T-cell (primary cell): ENCODE results near the gene MBNL2. TPM values are rescaled to one million over a fixed set of nuclear protein-coding genes. Genes with fewer than 3 reads are reported as not detected.
A peak's percentile ranks its signal among the peaks of the same experiment; 100 is the strongest.

Experiments used
- ATAC-seq, 4 experiments: fragments of 200-7000 bp in 3 of 4; fragments of 150-1000 bp in 1 of 4; cut with Tn5 transposase; replicated peaks in 1 of 4; 1 replicate in 3 of 4; 2 replicates in 1 of 4; pipeline ENCODE4 v1.10.0; 2021; ENCODE audit warnings: moderate library complexity in 3 of 4, mild to moderate bottlenecking in 2 of 4, moderate number of reproducible peaks in 1 of 4
- CTCF ChIA-PET, 2 donors: fragments of 300-600 bp; sonication (Branson Sonifier 250); formaldehyde crosslinking; loops; one replicate each; lab custom pipeline; 2022; ENCODE audit warnings: antibody characterized with exemption in 2 of 2; lab: Charles Lee
- POLR2A ChIA-PET, 2 donors: fragments of 300-600 bp; sonication (Branson Sonifier 250); formaldehyde crosslinking; loops; one replicate each; lab custom pipeline; 2022; ENCODE audit warnings: antibody characterized with exemption in 2 of 2; lab: Charles Lee
- DNase-seq, 35 experiments: peaks; one replicate each; pipeline versions ENCODE4 v3.0.0 to v3.0.0-alpha.2; 2013 to 2023
- H3K27ac ChIP-seq: one replicate; pipeline ENCODE4 v1.5.1; 2013; ENCODE audit warnings: low read length
- H3K27me3 ChIP-seq, 2 experiments: replicated peaks in 1 of 2; 1 replicate in 1 of 2; 2 replicates in 1 of 2; pipeline versions ENCODE4 v1.6.1 to v1.7.0; 2013; ENCODE audit warnings: low read length in 1 of 2, mixed read lengths in 1 of 2; ENCODE audit not compliant: control insufficient read depth in 2 of 2, insufficient read depth in 2 of 2; ENCODE audit errors: extremely low read depth in 1 of 2
- H3K36me3 ChIP-seq, 2 donors: 1 replicate in 1 of 2; 2 replicates in 1 of 2; pipeline versions ENCODE4 v1.6.1 to v1.7.0; 2013; ENCODE audit warnings: low read length in 1 of 2; ENCODE audit not compliant: control insufficient read depth in 2 of 2, insufficient read depth in 1 of 2; ENCODE audit errors: extremely low read depth in 1 of 2
- H3K4me1 ChIP-seq, 2 experiments: 1 replicate in 1 of 2; 2 replicates in 1 of 2; pipeline versions ENCODE4 v1.6.1 to v1.7.0; 2013; ENCODE audit warnings: low read length in 2 of 2, mixed read lengths in 1 of 2; ENCODE audit not compliant: insufficient read depth in 2 of 2, control insufficient read depth in 1 of 2; ENCODE audit errors: extremely low read depth in 1 of 2
- H3K4me3 ChIP-seq, 2 donors: 1 replicate in 1 of 2; 2 replicates in 1 of 2; pipeline versions ENCODE4 v1.5.1 to v1.7.0; 2013; ENCODE audit warnings: mild to moderate bottlenecking in 2 of 2, low read length in 1 of 2, moderate library complexity in 1 of 2; ENCODE audit not compliant: control insufficient read depth in 1 of 2; ENCODE audit errors: extremely low read depth in 1 of 2
- H3K9me3 ChIP-seq: 2 replicates; pipeline ENCODE4 v1.7.0; 2013
- H3K27ac Mint-ChIP-seq, 2 donors: one replicate each; pipeline ENCODE4 v1.8.0; 2020 to 2021; ENCODE audit warnings: mild to moderate bottlenecking in 2 of 2, mixed read lengths in 2 of 2
- H3K27me3 Mint-ChIP-seq, 2 donors: one replicate each; pipeline ENCODE4 v1.8.0; 2021 to 2022; ENCODE audit warnings: mixed read lengths in 2 of 2
- H3K36me3 Mint-ChIP-seq: one replicate; pipeline ENCODE4 v1.8.0; 2021; ENCODE audit warnings: mixed read lengths
- H3K4me1 Mint-ChIP-seq, 3 donors: one replicate each; pipeline ENCODE4 v1.8.0; 2020 to 2022; ENCODE audit warnings: mixed read lengths in 3 of 3, mild to moderate bottlenecking in 1 of 3
- H3K4me3 Mint-ChIP-seq, 3 donors: one replicate each; pipeline ENCODE4 v1.8.0; 2020 to 2022; ENCODE audit warnings: mild to moderate bottlenecking in 3 of 3, mixed read lengths in 3 of 3, moderate library complexity in 3 of 3
- H3K9me3 Mint-ChIP-seq, 3 donors: one replicate each; pipeline ENCODE4 v1.8.0; 2020 to 2022; ENCODE audit warnings: mixed read lengths in 3 of 3
- WGBS: methylation state at CpG from one replicate; pipeline ENCODE4 v1.1.5; 2013; ENCODE audit warnings: missing lambda C conversion rate; ENCODE audit not compliant: insufficient coverage; 5-methylcytosine and 5-hydroxymethylcytosine counted together
- total RNA-seq, 35 experiments: library from RNA in 6 of 35; stranded (reverse) in 6 of 35; fragments of 120-200 nt in 1 of 35; gene quantifications; one replicate each; pipeline versions ENCODE4 v1.2.1 to v1.2.4 and lab custom pipeline; 2013 to 2026

The MBNL2 gene
- total RNA-seq, 5 donors from 2014 or later (not counting 1 experiment from before 2014, with no cell fraction given) = 21.0 to 33.7 (median 28.5) TPM

DNA sequence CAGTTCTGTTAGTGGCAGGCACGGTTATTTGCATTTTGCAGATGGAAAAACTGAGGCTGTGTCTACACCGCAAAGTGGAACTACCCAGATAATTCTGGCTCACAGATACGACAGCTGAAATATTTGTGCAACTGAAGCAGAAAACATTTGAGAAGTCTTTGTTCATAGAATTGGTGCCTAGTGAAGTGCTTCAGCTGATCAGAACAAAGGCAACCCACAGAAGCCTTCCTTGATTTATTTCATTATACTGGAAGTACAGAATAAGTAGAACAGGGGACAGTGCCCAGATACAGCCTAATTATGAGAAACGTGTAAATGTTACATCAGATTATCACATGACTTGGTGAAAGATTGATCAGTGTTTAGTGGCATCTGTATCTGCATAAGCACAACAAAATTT, 138.5 kb downstream of the MBNL2 start:
- Histone ChIP-seq H3K4me3 (no peak overlapping the region), H3K9me3 (no peaks in the 10 kb centered on the region), H3K36me3 (peaks cover 9 to 19% of the 10 kb centered on the region in 2 donors), H3K4me1 (no peaks in the 10 kb centered on the region), H3K27ac (no peak overlapping the region), H3K27me3 (no peaks in the 10 kb centered on the region)
- no peak for ATAC-seq
- CTCF ChIA-PET = interaction anchor here (0.6 to 8.5 kb wide), 5 partner anchors 9 to 258 kb away, joined by 3 to 128 read pairs (median 12); no protein-coding TSS in a partner anchor
- Mint-ChIP-seq H3K4me1 (peaks cover 0 to 3% (median 0%) of the 10 kb centered on the region in 3 donors), H3K27me3 (no peaks in the 10 kb centered on the region), H3K36me3 (peaks cover 56% of the 10 kb centered on the region), H3K9me3 (no peaks in the 10 kb centered on the region), H3K27ac (no peak overlapping the region), H3K4me3 (no peak overlapping the region)
- no peak for DNase-seq
- 90% methylated on average over 2 of the region's 4 CpGs for WGBS
- POLR2A ChIA-PET = no interaction called here

DNA sequence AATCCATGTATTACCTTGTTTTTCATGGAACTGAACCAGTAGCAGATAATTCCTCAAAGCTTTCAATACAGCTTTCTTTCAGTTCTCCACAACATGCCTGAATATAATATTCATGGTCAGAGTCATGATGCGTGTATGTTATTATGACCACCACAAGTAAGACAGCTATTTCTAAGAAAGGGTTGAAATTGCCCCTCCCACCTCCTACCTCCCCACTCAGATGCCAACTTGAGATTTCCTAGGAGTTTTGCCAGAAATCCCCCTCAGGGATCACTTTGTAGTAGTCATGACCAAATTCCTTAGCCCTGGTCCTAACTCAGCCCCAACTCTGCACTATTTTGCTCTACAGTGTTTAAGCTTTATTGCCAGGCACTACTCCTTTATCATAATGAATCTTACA, 141.9 kb downstream of the MBNL2 start:
- Histone ChIP-seq H3K27ac (no peak overlapping the region), H3K36me3 (peaks cover 9 to 21% of the 10 kb centered on the region in 2 donors), H3K4me3 (no peak overlapping the region), H3K27me3 (no peaks in the 10 kb centered on the region), H3K9me3 (no peaks in the 10 kb centered on the region), H3K4me1 (peaks cover 0 to 2% of the 10 kb centered on the region in 2 experiments)
- peaks cover 53% of the 10 kb centered on the region for H3K36me3 Mint-ChIP-seq
- no peak overlapping the region for H3K27ac Mint-ChIP-seq
- no CpG with 5 or more reads among the region's 1 CpG for WGBS
- H3K4me1 Mint-ChIP-seq = peaks cover 16 to 18% (median 17%) of the 10 kb centered on the region in 3 donors
- CTCF ChIA-PET = interaction anchor here in 1 of 2 donors (0.5 kb wide), 1 partner anchor 61 kb away, joined by 3 read pairs; no protein-coding TSS in a partner anchor
- no peak for ATAC-seq
- H3K27me3 Mint-ChIP-seq = no peaks in the 10 kb centered on the region
- no peak for DNase-seq
- no peaks in the 10 kb centered on the region for H3K9me3 Mint-ChIP-seq
- H3K4me3 Mint-ChIP-seq = no peak overlapping the region
- POLR2A ChIA-PET = no interaction called here

DNA sequence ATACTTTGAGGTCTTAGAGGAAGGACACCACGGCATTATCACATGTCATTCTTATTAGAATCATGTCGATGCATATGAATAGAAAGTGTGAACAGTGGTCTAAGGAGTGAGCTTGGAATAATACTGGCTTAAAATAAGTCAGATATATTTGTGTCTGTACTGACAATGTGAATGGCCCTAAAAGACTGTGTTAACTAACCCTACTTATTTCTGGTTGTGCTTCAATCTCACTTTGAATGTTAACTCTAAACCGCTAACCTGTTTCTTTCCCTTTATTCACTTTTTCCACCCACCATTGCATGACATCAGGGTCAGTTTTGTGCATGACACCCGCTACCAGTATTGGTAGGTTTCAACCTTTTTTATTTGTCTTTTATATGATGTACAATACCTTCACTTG, 142.7 kb downstream of the MBNL2 start:
- ChIA-PET CTCF (no interaction called here), POLR2A (no interaction called here)
- ATAC-seq (no peak), DNase-seq (no peak)
- H3K27me3 ChIP-seq = no peaks in the 10 kb centered on the region
- no peaks in the 10 kb centered on the region for H3K9me3 ChIP-seq
- peaks cover 9 to 21% of the 10 kb centered on the region in 2 donors for H3K36me3 ChIP-seq
- H3K36me3 Mint-ChIP-seq = peaks cover 53% of the 10 kb centered on the region
- no peak overlapping the region for H3K27ac Mint-ChIP-seq
- H3K9me3 Mint-ChIP-seq = no peaks in the 10 kb centered on the region
- no CpG with 5 or more reads among the region's 4 CpGs for WGBS
- peaks cover 21 to 24% (median 24%) of the 10 kb centered on the region in 3 donors for H3K4me1 Mint-ChIP-seq
- H3K4me3 Mint-ChIP-seq = no peak overlapping the region
- no peak overlapping the region for H3K27ac ChIP-seq
- no peaks in the 10 kb centered on the region for H3K27me3 Mint-ChIP-seq
- H3K4me3 ChIP-seq = no peak overlapping the region
- H3K4me1 ChIP-seq = peaks cover 0 to 4% of the 10 kb centered on the region in 2 experiments

DNA sequence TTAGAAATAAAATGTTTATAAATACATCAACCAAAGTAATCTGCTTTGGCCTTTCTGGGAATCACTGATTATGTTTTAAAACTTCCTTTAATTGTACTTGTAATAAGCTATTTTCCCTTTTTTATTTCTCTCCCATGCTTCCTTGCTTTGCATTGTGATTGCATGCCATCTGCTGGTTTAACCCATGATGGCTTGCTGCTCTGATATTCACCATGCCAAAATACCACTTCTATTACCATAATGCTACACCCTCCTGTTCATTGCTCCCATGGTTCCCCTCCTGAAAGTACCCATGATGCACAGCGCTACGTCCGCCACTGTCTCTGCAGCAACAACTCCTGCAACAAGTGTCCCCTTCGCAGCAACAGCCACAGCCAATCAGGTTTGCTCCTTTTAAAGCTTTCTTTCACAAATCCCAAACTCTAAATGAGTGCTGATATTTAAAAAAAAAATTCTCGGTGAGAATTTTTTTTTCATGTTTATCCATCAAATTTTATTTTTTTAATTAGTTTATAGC, 144.1 kb downstream of the MBNL2 start:
- Histone ChIP-seq H3K36me3 (peaks cover 4 to 17% of the 10 kb centered on the region in 2 donors), H3K4me3 (no peak overlapping the region), H3K27ac (no peak overlapping the region), H3K4me1 (peaks cover 0 to 4% of the 10 kb centered on the region in 2 experiments), H3K27me3 (no peaks in the 10 kb centered on the region), H3K9me3 (no peaks in the 10 kb centered on the region)
- ChIA-PET POLR2A (no interaction called here), CTCF (interaction anchor here (0.5 to 2.3 kb wide), 3 partner anchors 9 to 350 kb away, joined by 3 to 8 read pairs (median 3); no protein-coding TSS in a partner anchor)
- H3K9me3 Mint-ChIP-seq = no peaks in the 10 kb centered on the region
- H3K4me1 Mint-ChIP-seq = peaks cover 21 to 26% (median 24%) of the 10 kb centered on the region in 3 donors
- WGBS = 100% methylated on average over 1 of the region's 5 CpGs
- no peak for DNase-seq
- no peak for ATAC-seq
- no peak overlapping the region for H3K4me3 Mint-ChIP-seq
- H3K27me3 Mint-ChIP-seq = no peaks in the 10 kb centered on the region
- peaks cover 47% of the 10 kb centered on the region for H3K36me3 Mint-ChIP-seq
- no peak overlapping the region for H3K27ac Mint-ChIP-seq

DNA sequence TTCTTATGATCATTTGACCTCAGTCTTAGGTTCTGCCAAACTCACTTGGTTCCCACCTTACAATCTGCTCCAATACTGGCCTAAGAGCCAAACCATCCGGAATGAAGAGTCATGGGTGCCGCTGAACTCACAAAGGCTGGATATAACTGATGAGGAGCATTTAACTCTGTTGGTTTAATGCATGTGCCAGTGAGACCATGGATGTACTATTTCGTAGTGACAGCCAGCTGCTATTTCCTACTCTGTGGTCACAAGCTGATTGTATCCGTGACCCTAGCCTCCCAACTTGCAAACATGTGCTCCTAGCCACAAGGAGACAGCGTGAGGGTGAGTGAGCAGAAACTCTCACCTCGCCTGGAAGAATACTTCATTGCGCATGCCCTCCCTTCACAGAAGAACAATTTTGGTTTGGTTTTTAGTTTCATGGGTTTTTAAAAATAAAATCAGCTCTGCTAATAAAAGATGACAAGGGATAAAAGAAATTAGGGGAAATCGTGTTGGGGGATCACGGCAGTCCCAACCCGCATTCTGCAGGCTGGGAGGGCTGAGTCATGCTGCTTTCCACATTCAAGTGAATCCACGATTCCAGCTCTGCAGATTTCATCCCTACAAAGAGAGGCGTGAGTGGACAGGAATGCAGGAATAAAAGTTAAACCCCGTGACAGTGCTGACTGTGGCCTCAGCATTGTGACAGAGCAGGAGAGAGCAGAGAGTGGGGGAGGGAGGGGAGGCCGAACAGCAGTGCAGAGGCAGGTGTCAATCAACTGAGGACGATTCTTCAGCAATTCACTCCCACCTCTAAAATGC, 145.1 kb downstream of the MBNL2 start:
- Mint-ChIP-seq H3K27ac (peak overlapping the region; percentile 30 to 53), H3K4me1 (peaks cover 21 to 26% (median 24%) of the 10 kb centered on the region in 3 donors), H3K4me3 (peak overlapping the region in 1 of 3 donors; percentile 24), H3K36me3 (peaks cover 45% of the 10 kb centered on the region), H3K27me3 (no peaks in the 10 kb centered on the region), H3K9me3 (no peaks in the 10 kb centered on the region)
- CTCF ChIA-PET = interaction anchor here (0.7 to 3.6 kb wide), 3 partner anchors 8 to 1079 kb away, joined by 3 to 12 read pairs (median 8); no protein-coding TSS in a partner anchor
- Histone ChIP-seq H3K9me3 (no peaks in the 10 kb centered on the region), H3K4me3 (no peak overlapping the region), H3K27ac (no peak overlapping the region), H3K36me3 (peaks cover 8 to 14% of the 10 kb centered on the region in 2 donors), H3K27me3 (no peaks in the 10 kb centered on the region), H3K4me1 (peaks cover 0 to 4% of the 10 kb centered on the region in 2 experiments)
- DNase-seq (no peak), ATAC-seq (no peak)
- POLR2A ChIA-PET = no interaction called here
- 71% methylated on average over 1 of the region's 15 CpGs for WGBS

DNA sequence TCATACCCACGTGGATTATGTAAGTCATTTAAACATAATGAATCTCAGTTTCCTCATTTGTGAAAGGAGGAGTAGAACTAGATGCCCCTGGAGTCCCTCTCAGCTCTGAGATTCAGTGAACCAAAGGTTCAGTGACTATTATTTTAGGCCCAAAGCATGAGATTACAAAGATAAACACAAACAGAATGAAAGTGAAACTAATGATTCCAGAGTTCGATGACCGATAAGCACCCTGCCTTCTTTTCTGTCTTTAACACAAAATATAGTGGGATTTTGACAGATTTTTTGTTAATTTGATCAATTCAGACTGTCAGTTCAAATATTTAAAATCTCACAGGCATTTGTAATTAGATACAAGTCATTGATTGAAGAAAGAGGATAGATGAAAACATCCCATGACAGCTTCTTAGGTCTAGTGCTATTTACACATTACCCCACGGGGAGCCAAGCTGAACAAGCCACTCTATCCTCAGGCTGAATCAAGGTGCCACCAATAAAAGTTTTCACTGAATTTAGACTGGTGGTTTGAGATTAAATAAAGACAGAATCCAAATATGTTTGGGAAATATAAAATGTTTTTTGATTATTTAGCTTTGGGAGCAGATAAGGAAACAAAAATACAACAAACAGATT, 147.2 kb downstream of the MBNL2 start:
- H3K4me1 ChIP-seq = peaks cover 0 to 4% of the 10 kb centered on the region in 2 experiments
- Mint-ChIP-seq H3K36me3 (peaks cover 27% of the 10 kb centered on the region), H3K4me3 (peak overlapping the region; percentile 60 to 88 (median 81)), H3K9me3 (no peaks in the 10 kb centered on the region), H3K27me3 (no peaks in the 10 kb centered on the region), H3K4me1 (peaks cover 21 to 26% (median 24%) of the 10 kb centered on the region in 3 donors), H3K27ac (peak overlapping the region; percentile 91)
- no peaks in the 10 kb centered on the region for H3K27me3 ChIP-seq
- peaks cover 4 to 11% of the 10 kb centered on the region in 2 donors for H3K36me3 ChIP-seq
- H3K9me3 ChIP-seq = no peaks in the 10 kb centered on the region
- H3K27ac ChIP-seq = peak overlapping the region; percentile 55
- ChIA-PET POLR2A (interaction anchor here (0.6 to 1.4 kb wide), 4 partner anchors 64 to 1594 kb away, joined by 3 to 5 read pairs (median 4); partner anchors contain the start of gene RAP2A (in 1 of the 2)), CTCF (interaction anchor here (0.6 to 3.6 kb wide), 9 partner anchors 10 to 260 kb away, joined by 3 to 12 read pairs (median 3); no protein-coding TSS in a partner anchor)
- DNase-seq (peak in 1 of 35 experiments; percentile 41), ATAC-seq (peak; percentile 41 to 58 (median 56))
- WGBS = no CpG with 5 or more reads among the region's 4 CpGs
- H3K4me3 ChIP-seq = peak overlapping the region in 1 of 2 donors; percentile 41
